GM21717 (cell line): Measurements from ENCODE around the gene PUSL1.

ENCODE experiments used
- ATAC-seq: cut with Tn5 transposase; IDR thresholded peaks from one replicate; pipeline ENCODE4 v1.9.1; 2021; ENCODE audit warnings: mild to moderate bottlenecking, moderate library complexity; ENCODE audit not compliant: unreplicated experiment

PUSL1 gene, protein sequence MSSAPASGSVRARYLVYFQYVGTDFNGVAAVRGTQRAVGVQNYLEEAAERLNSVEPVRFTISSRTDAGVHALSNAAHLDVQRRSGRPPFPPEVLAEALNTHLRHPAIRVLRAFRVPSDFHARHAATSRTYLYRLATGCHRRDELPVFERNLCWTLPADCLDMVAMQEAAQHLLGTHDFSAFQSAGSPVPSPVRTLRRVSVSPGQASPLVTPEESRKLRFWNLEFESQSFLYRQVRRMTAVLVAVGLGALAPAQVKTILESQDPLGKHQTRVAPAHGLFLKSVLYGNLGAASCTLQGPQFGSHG

DNA sequence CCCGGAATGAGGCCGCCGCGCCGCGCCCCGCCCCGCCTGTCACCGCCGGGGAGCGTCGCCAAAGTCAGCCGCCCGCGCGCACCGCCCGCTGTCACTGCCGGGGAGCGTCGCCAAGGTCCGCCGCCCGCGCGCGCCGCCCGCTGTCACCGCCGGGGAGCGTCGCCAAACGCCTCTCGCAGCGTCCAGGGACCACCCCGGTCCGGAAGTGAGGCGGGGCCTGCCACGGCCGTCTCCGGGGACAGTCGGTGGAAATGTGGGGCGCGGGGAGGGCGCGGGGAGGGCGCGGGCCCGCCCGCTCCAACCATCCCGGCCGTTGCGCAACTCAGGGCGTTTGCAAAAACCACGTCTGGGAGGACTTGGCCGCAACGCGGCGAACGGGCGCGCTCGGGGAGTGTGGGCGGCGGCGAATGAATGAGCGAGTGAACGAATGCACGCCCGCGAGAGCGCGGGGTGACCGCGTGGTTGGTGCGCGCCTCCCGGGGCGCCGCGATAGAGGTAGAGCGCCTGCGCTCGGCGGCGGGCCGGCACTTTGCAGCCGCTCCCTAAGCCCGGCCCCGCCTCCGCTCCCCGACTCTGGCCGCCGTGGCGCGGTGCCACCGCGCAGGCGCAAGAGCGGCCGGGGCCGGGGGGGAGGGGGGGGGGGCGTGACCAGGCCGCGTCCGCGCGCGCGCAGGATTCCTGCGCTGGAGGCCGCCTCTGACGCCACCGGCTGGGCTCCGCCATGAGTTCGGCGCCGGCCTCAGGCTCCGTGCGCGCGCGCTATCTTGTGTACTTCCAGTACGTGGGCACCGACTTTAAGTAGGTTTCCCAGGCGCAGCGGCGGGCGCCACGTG, at the start of gene PUSL1, which contains the start of gene ACAP3:
Gene PUSL1 (plus strand): TSS at position 675 of the 833 bp plus-strand sequence. CDS start 47 bp downstream, at position 722.
Gene ACAP3 (minus strand): TSS at position 8 of the 833 bp plus-strand sequence. CDS start 115 bp downstream, outside the sequence.
- peak; percentile 38 for ATAC-seq

DNA sequence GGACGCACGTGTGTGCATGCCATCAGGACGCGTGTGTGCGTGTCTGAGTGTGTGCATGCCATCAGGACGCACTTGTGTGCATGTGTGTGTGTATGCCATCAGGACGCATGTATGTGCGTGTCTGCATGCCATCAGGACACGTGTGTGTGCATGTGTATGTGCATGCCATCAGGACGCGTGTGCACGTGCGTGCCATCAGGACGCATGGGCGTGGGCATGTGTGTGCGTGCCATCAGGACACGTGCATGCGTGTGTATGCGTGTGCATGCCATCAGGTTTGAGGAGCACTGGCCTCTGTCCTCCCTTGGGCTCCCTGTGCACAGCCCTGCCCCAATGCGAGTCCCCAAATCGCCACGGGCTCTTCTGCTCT, 49.3 kb upstream of the PUSL1 start:
- no peak for ATAC-seq

DNA sequence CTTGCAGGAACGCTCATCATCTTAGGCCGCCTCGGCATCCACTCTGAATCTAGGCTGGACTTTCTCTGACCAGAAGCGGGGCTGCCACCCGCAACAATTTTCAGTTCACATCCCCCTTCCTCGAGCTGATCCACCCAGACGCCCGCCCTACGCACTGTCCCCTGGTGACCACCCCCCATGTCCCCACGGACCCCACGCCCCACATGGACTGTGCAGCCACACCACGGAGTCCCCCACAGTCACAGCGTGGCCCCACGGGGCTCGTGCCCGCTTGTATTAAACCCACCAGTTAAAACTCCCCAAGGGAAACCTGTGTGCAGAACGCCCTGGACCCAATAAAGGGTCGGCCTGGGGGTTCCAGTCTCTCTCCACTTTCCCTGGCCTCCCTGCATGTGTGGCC, 48.9 kb upstream of the PUSL1 start:
- ATAC-seq = no peak

DNA sequence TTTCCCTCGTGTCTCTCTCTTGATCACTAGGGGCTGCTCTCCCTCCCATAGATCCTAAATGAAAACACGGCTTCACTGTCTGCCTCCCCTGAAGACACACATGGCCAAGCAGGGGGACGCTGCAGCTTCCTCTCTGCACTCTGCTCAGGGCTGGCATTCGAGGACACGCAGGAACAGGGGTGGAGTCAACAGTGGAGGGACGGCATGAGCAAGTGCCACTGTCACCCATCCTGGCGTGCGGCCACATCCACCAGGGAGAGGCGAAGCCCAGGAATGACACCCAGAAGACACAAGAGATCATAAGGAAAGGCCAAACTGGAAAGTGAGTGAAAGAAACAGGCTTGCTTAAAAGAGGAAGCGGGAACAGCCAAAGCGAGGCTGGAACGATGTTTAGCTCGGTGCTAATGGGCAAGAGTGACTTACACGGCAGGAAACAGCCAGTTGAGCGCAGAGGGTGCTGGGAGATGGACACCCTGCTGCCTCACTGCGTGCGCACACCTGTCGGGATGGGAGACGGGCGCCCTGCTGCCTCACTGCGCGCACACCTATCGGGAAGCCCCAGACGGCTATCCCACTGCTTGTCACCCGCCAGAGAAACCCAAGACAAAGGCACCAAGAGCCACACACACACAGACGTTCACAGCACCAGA, 48.3 kb upstream of the PUSL1 start:
- ATAC-seq = no peak

DNA sequence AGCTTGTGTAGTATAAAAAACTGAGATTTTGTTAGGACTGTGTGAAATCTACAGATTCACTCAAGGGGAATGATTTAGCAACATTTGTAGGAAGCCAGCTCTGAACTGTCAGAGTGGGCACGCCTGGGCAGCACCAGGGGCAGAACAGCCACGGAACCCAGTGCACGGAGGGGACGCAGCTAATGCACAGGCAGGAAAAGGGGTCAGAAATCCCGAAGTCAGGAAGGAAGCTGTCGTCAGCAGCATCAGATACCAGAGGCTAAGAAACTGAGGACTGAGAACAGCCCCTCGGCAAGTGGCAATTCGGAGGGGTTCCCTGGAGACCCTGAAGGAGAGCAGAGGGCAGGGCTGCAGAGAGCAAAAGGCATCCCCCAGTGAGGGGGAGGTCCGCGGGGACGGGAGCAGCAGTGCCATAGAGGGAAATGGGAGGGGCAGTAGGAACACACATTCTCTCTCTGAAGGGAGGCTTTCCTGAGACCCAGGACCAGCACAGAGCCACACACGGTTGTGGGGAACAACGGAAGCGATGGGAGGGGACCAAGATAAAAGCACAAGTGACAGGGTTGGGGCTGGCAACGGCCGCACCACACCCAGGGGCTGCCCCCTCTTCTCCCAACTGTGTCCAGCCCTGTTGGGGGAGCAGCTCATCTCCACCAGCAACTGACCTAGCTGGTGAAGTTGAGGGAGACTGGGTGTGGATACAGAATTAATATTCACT, 47.4 kb upstream of the PUSL1 start:
- ATAC-seq = no peak

DNA sequence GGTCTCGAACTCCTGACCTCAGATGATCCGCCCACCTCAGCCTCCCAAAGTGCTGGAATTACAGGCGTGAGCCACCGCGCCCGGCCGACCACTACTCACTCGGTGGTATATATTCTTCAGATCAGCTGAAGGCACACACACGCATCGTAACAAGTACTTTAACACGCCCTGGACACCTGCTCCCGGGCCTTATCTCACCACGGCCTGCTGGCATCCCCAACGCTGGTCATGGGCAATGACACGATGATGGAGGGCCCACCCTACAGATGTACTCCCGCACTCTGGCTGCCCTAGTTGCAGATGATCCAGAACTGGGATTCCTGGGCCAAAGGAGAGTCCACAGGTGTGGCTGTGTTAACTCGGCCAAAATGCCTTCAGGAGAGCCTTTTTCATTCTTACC, 46.3 kb upstream of the PUSL1 start:
- ATAC-seq = no peak

DNA sequence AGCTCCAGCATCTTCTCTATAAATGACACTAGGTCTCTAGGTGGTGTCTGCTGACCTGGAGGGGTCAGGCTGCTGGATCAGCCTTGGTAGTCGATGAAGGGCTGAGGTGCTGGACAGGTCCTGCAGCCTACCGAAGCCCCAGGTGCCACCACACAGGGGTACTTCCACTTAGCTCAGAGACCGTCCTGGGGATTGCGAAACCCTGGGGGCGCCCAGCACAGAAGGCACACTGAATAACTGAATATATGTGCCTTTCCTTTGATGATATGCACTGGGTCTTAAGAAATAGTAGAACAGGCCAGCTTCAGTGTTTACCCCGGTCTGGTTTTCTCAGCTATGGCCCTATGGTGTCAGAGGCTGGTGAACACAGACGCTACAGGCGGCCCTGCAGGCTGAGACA, 45.6 kb upstream of the PUSL1 start:
- ATAC-seq = no peak

DNA sequence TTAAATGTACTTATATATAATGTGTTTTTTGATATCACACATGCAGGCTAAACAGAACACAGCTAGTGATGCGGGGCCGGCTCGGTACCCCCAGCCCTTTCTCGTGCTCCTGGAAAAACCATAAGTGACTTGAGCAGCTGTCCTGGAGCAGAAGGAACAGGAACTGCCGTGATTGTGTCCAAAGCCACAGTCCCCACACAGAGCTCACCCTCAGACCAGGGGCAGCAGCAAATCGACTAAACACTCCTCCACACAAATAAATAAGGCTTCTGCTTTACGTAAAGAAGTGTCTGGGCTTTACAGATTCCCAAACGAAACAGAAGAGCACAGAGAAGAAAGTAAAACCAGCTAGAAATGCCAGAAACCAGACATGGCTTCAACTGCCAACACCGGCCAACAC, 44.4 kb upstream of the PUSL1 start:
- ATAC-seq = no peak

DNA sequence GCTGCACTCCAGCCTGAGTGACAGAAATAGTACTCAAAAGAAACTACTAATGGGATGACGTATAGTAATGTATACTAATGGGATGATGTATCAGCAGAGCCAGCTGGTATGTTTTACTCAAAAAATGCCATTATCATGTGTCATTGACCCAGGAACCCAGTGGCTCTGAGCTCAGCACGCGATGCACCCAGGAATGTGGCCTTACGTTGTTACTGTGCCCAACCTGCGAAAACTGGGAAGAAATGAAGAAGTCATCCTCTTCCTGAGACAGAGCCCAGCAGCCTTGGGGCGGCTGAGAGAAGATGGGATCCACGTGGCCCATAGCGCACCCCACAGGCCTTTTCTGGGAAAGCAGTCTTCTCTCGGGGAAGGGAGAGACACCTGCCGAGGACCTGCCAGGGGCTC, 43.5 kb upstream of the PUSL1 start:
- no peak for ATAC-seq

DNA sequence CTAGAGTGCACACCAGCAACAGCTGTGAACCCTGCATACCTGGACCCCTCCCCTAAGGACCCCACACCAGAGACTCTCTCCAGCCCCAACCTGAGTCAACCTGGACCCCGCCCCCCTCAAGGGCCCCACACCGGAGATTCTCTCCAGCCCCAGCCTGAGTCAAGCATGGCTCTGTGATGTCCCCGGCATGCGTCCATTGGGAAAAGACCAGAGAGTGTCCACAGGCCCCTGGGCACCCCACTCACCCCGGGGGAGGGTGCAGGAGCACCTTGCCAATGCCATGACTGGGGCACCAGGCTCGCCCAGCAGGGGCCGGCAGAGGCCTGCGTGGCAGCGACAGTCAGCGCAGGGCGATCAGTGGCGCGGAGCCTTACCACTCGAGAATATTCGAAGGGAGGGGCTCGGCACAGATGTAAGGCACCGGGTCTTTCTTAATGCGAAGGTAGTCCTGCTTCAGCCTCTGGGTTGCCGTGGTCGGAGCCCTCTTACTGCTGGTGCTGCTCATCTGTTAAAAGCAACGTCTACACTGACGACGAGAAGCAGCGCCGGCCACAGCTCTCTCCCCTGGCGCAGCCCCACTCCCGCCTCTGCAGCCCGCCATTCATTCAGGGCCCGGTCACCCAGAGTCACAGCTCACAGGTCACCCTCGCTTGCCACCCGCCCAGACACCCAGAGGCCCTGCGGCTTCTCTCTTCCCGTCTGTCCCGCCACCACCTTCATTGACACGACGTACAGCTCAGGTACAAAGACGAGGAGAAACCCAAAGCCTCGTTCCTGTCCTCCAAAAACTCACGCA, 40.7 kb upstream of the PUSL1 start:
- no peak for ATAC-seq

DNA sequence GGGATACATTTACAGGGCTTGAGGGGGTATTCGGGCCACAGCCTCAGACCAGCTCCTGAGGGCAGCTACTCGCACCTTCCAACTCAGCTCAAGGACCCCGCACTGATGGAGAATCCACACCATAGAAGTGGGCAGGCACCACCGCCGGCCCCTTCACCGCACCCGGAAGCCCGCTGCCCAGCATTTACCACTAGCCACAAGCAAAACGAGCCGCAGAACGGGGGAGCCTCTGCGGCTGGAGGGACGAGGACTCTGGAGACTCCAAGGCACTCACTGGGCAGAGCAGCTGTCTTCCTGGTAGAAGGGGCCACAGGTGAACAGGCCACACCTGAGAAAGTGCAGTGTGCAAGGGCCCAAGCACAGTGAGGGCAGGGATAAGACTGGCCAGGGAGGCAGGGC, 40.1 kb upstream of the PUSL1 start:
- no peak for ATAC-seq

DNA sequence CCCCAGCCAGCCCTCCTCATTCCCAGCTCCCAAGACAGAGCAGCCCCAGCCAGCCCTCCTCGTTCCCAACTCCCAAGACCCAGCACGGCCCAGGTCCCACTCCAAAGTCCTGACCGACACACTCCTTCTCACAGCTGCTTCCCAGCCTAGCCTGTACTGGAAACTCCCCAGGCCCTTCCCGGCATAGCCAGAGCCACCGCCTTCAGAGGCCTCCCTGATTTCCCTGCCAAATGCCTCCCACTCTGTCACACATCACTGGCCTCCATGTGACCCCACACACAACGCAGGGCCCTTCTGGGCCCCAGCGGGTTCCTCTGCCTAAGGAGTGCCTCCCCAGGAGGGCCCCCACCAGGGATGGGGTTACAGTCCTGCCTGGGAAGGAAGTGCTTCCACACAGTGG, 37.6 kb upstream of the PUSL1 start:
- no peak for ATAC-seq

DNA sequence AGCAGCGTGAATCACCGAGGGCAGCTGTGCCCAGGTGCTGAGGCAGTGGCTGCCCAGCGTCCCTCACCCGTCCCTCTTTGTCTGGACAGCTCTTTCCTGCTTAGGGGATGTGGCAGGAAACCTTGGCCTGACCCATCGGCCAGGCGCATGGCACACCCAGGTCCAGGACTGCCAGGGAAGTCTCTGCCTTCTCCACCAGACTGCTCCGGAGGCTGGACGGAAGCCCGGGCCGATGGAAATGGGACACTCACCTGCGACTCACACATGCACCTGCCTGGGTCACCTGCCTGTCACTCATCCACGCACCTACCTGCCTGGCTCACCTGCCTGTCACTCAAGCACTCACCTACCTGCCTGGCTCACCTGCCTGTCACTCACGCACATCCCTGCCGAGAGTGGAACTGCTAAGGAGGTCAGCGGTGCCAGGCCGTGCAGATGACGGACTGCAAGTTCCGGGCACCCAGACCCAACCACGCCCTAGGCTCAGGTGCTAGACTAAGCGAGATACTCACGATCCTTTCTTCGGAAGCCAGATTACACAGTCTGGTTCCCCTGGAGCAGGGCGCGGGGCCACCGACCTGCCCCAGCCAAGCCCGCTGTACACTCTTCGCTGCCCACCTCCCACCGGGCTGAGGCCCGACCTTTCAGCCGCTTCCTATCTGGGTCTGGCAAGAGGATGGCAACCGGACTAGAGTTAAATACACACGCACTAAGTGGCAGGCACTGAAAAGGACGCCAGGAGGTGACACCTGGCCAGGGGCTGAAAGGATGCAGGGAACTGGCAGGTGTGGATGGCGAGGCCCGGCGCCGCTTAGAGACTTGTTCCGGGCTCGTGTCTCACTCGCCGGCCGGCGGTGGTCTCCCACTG, 35.8 kb upstream of the PUSL1 start:
- ATAC-seq = no peak

DNA sequence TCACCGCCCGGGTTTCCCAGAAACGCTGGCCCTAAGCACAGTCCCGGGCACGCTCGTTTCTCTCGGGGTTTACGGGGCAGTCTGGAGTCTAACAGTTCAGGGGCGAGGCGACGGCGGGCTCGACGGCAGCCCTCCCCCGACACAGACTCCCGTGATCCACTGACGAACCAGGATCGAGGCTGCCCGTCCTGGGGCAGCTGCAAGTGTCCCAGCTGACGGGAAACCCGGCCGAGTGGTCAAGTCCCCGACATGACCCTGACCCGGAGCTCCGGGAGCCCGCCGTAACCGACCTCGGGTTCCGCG, 35.2 kb upstream of the PUSL1 start:
- ATAC-seq = peak; percentile 20

DNA sequence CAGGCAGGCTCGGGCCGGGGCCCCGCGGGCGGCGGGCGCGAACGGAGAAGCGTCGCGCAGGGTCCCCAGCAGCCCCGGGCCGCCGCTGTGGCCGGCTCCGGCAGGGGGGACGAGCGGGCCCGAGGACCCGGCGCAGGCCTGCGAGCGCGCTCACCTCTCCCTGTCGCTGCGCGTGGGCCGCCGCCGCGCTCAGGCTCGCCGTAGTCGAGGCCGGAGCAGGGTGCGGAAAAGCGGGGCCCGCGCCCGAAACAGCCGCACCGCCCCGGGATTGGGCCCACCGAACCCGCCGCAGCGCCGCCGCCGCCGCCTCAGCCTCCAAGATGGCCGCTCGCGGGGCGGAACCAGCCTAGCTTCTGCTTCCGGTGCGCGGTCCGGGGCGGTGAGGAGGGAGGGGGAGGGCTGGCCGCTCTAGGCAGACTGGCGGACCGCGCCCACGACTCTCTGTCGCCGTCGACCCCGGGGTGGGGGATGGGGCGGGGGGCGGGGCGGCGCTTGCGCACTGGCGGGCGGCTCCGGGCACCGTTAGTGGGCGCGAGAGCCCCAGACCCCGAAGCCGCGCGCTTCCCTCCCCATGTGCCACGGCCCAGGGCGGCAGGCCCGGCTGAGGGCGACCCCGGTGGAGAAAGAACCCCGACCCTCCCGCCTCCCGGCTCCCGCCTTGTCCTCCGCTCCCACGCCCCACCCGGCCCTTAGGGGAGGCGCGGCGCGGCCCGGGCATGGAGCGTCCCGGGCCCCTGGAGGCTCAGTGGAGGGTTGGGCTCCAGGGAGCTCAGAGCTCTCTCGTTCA, 34.7 kb upstream of the PUSL1 start, which contains the start of gene UBE2J2:
Gene UBE2J2 (minus strand): TSS at position 343 of the 787 bp plus-strand sequence. CDS start 5,862 bp downstream, outside the sequence.
- peak; percentile 64 for ATAC-seq

DNA sequence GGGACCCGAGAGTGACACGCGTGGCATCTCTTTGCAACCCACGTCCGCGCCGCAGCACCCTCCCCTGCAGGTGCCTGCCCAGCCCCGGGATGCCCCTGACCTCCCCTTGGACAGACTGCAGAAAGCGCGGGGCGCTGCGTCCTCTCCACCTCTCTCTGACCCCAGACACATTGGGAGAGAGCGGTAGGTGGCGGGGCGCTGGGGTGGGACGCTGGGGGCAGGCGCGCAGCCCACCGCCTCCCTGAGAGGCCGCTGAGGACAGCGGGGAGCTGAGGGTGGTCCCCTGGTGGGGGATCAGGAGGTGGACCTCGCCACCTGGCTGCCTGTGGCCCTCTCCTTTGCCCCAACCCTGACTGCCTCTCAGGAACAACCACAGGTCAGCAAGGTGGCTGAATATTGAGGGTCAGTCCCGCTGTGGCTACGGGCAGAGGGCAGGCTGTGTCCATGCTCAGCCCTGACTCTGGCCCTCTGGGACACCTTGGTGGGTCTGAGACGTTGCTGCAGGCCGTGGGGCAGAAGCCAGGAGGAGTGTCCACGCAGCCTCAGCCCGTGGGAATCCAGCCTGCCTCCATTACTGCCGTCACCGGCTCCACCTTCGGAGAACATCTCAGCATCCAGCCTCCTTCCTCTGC, 34.0 kb upstream of the PUSL1 start:
- peak; percentile 34 for ATAC-seq

DNA sequence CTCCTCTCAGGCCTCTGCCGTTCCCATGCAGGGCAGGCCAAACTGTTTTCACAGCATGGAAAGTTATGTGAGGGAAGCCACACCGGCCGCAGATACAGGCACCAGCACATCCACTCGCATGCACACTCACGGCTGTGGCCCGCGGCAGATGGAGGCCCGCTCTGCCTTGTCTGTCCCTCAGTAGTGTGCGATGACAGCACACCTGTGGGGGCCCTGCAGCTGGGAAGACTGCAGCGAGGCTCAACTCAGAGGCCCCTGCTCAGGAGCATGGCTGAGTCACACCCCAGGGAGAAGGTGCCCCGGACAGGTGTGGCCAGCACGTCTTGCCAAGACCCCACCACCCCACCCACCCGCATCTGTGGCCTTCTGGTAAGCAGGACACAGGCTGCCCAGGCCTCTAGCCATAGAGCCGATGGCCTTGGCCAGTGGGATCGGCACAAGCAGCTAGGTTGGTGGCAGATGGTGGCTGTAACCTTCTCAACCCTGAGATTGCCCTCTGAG, 33.4 kb upstream of the PUSL1 start:
- no peak for ATAC-seq

DNA sequence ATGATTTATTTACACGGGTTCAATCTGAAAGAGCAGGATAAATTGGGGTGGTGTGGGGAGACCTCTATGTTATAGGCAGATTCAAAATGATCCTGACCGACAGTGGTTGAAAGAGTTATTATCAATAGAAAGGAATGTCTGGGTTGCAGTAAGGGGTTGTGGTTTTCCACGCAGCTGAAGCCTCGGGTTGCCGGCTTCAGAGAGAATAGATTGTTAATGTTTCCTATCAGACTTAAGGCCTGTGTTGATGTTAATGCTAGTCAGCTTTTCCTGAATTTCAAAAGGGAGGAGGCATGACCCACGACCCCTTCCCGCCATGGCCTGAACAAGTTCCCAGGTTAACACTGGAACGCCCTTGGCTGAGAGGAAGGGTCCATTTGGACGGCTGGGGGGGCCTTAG, 32.6 kb upstream of the PUSL1 start:
- ATAC-seq = no peak
